ENCODE data around the gene PHLDA2. TPM values are rescaled to one million over a fixed set of nuclear protein-coding genes. Genes with fewer than 3 reads are reported as not detected.

Gene PHLDA2
- total RNA-seq, 1 experiment from 2014 or later, result 101 TPM

- H2AFZ ChIP-seq (ENCODE audit: low read length), result no peak overlapping the region
- peaks cover 24% of the 10 kb centered on the region for H3K4me1 ChIP-seq (ENCODE audit: insufficient read depth, low read length)
- H3F3A ChIP-seq (ENCODE audit: low read length, unreplicated experiment), result no peaks in the 10 kb centered on the region
- no peaks in the 10 kb centered on the region for H3K79me2 ChIP-seq (ENCODE audit: low read length)
- no peak for TF ChIP-seq CTCF (conservative IDR thresholded peaks at IDR 0.05; ENCODE audit: low read depth, low read length)
- no peak for TF ChIP-seq EZH2 (IDR thresholded peaks at IDR 0.05; ENCODE audit: low read length, unreplicated experiment)
- TF ChIP-seq EZH2phosphoT487 (IDR thresholded peaks at IDR 0.05; ENCODE audit: borderline replicate concordance, low read length), result no peak
- no peaks in the 10 kb centered on the region for H4K20me1 ChIP-seq (ENCODE audit: low read length)
- no peaks in the 10 kb centered on the region for H3K27me3 ChIP-seq (ENCODE audit: low read length)
- H3K9me2 ChIP-seq (replicated peaks; ENCODE audit: low read length), result no peaks in the 10 kb centered on the region
- ChIA-PET CTCF (interaction anchor here (1.0 kb wide), 1 partner anchor 355 kb away, joined by 4 read pairs; no protein-coding TSS in a partner anchor), POLR2A (ENCODE audit: unreplicated experiment) (no interaction called here)
- no peak overlapping the region for H3K9ac ChIP-seq (ENCODE audit: low read length)
- H3K4me2 ChIP-seq (ENCODE audit: low read length), result no peak overlapping the region
- no peak overlapping the region for H3K27ac ChIP-seq (ENCODE audit: low read length)
- BruUV-seq (replicated peaks), result no TSS peak
- no peaks in the 10 kb centered on the region for H3K36me3 ChIP-seq (ENCODE audit: low read depth, low read length)
- DNase-seq (no peak), ATAC-seq (no peak)
- intact Hi-C loops (cut with micrococcal nuclease), result loop anchor here (10.0 kb wide), 1 partner anchor 462 kb away; no protein-coding TSS in a partner anchor
- no peak overlapping the region for H3K4me3 ChIP-seq (ENCODE audit: low read length)
- H3K9me3 ChIP-seq (ENCODE audit: low read length), result no peaks in the 10 kb centered on the region
Measured at GRCh38 chr11:2886936-2887335, 42.3 kb downstream of the PHLDA2 start.

- Histone ChIP-seq H3K9me2 (replicated peaks; ENCODE audit: low read length) (no peaks in the 10 kb centered on the region), H3F3A (ENCODE audit: low read length, unreplicated experiment) (no peaks in the 10 kb centered on the region), H3K4me3 (ENCODE audit: low read length) (no peak overlapping the region), H3K4me2 (ENCODE audit: low read length) (no peak overlapping the region), H3K9ac (ENCODE audit: low read length) (no peak overlapping the region), H3K36me3 (ENCODE audit: low read depth, low read length) (no peaks in the 10 kb centered on the region), H4K20me1 (ENCODE audit: low read length) (no peaks in the 10 kb centered on the region), H3K4me1 (ENCODE audit: insufficient read depth, low read length) (peaks cover 18% of the 10 kb centered on the region), H3K27ac (ENCODE audit: low read length) (no peak overlapping the region), H2AFZ (ENCODE audit: low read length) (no peak overlapping the region), H3K9me3 (ENCODE audit: low read length) (no peaks in the 10 kb centered on the region), H3K79me2 (ENCODE audit: low read length) (no peaks in the 10 kb centered on the region), H3K27me3 (ENCODE audit: low read length) (no peaks in the 10 kb centered on the region)
- no peak for DNase-seq
- intact Hi-C loops (cut with micrococcal nuclease), result loop anchor here (10.0 kb wide), 1 partner anchor 462 kb away; no protein-coding TSS in a partner anchor
- POLR2A ChIA-PET (ENCODE audit: unreplicated experiment), result no interaction called here
- CTCF ChIA-PET, result no interaction called here
- TF ChIP-seq CTCF (conservative IDR thresholded peaks at IDR 0.05; ENCODE audit: low read depth, low read length), result no peak
- no peak for ATAC-seq
- BruUV-seq (replicated peaks), result no TSS peak
Measured at GRCh38 chr11:2886191-2886894, 42.9 kb downstream of the PHLDA2 start.

GRCh38 chr11:2885678-2886081, 43.5 kb downstream of the PHLDA2 start, which contains the start of gene CDKN1C:
Gene CDKN1C (minus strand): TSS chr11:2885775. CDS start chr11:2885456, 319 bp downstream.
- no TSS peak for BruUV-seq (replicated peaks)
- ChIA-PET CTCF (no interaction called here), POLR2A (ENCODE audit: unreplicated experiment) (no interaction called here)
- DNase-seq (peak; percentile 75), ATAC-seq (peak; percentile 59)
- Histone ChIP-seq H3K9me3 (ENCODE audit: low read length) (no peaks in the 10 kb centered on the region), H2AFZ (ENCODE audit: low read length) (peak within 1 kb of the TSS; percentile 94), H3K79me2 (ENCODE audit: low read length) (no peaks in the 10 kb centered on the region), H3K9ac (ENCODE audit: low read length) (peak within 1 kb of the TSS; percentile 30; the same call in 1 of the 2 replicates), H3K4me1 (ENCODE audit: insufficient read depth, low read length) (peaks cover 11% of the 10 kb centered on the region), H3K4me2 (ENCODE audit: low read length) (peak within 1 kb of the TSS; percentile 100), H3K27me3 (ENCODE audit: low read length) (no peaks in the 10 kb centered on the region), H3F3A (ENCODE audit: low read length, unreplicated experiment) (no peaks in the 10 kb centered on the region), H4K20me1 (ENCODE audit: low read length) (no peaks in the 10 kb centered on the region), H3K9me2 (replicated peaks; ENCODE audit: low read length) (no peaks in the 10 kb centered on the region), H3K27ac (ENCODE audit: low read length) (no peak within 1 kb of the TSS), H3K36me3 (ENCODE audit: low read depth, low read length) (no peaks in the 10 kb centered on the region), H3K4me3 (ENCODE audit: low read length) (peak within 1 kb of the TSS; percentile 82)
- TF ChIP-seq EZH2phosphoT487 (IDR thresholded peaks at IDR 0.05; ENCODE audit: borderline replicate concordance, low read length) (no peak), CTCF (conservative IDR thresholded peaks at IDR 0.05; ENCODE audit: low read depth, low read length) (no peak), EZH2 (IDR thresholded peaks at IDR 0.05; ENCODE audit: low read length, unreplicated experiment) (no peak)
- intact Hi-C loops (cut with micrococcal nuclease), result loop anchor here (2.0 to 10.0 kb wide), 2 partner anchors 185 to 461 kb away; no protein-coding TSS in a partner anchor
